Endodermal cell (in vitro differentiated cells): Measurements from ENCODE around the gene ARL16. TPM values are rescaled to one million over a fixed set of nuclear protein-coding genes. Genes with fewer than 3 reads are reported as not detected.
A peak's percentile ranks its signal among the peaks of the same experiment; 100 is the strongest.

ENCODE experiments used
- DNase-seq: peaks from one replicate; pipeline ENCODE4 v3.0.0-alpha.2; 2017
- H3K27ac ChIP-seq: 2 replicates; pipeline ENCODE4 v1.5.1; 2013; ENCODE audit warnings: mild to moderate bottlenecking, low read depth, low read length, moderate library complexity
- H3K27me3 ChIP-seq: 2 replicates; pipeline ENCODE4 v1.6.1; 2013; ENCODE audit warnings: mild to moderate bottlenecking, low read length, moderate library complexity; ENCODE audit not compliant: insufficient read depth, control insufficient read depth, poor library complexity, severe bottlenecking
- H3K36me3 ChIP-seq: 2 replicates; pipeline ENCODE4 v1.7.0; 2013; ENCODE audit warnings: mild to moderate bottlenecking, low read length, moderate library complexity; ENCODE audit not compliant: control insufficient read depth, insufficient read depth
- H3K4me1 ChIP-seq: one replicate; pipeline ENCODE4 v1.7.0; 2013; ENCODE audit warnings: low read length; ENCODE audit not compliant: control insufficient read depth, insufficient read depth
- H3K4me3 ChIP-seq: 2 replicates; pipeline ENCODE4 v1.5.1; 2013; ENCODE audit warnings: mild to moderate bottlenecking, low read length, moderate library complexity
- H3K9ac ChIP-seq: 2 replicates; pipeline ENCODE4 v1.6.1; 2013; ENCODE audit warnings: mild to moderate bottlenecking, low read length, moderate library complexity; ENCODE audit not compliant: poor library complexity, severe bottlenecking; ENCODE audit errors: extremely low read depth
- H3K9me3 ChIP-seq: 2 replicates; pipeline ENCODE4 v1.6.1; 2013; ENCODE audit warnings: mild to moderate bottlenecking, low read length, moderate library complexity; ENCODE audit not compliant: control insufficient read depth
- H3K27ac Mint-ChIP-seq: 2 replicates; pipeline ENCODE4 v1.8.0; 2020; ENCODE audit warnings: mixed read lengths
- H3K27me3 Mint-ChIP-seq: 2 replicates; pipeline ENCODE4 v1.8.0; 2021; ENCODE audit warnings: mild to moderate bottlenecking, mixed read lengths; ENCODE audit not compliant: insufficient read depth
- H3K36me3 Mint-ChIP-seq: 2 replicates; pipeline ENCODE4 v1.8.0; 2020; ENCODE audit warnings: low read depth, mixed read lengths
- H3K4me1 Mint-ChIP-seq: 2 replicates; pipeline ENCODE4 v1.8.0; 2020; ENCODE audit warnings: mixed read lengths
- H3K4me3 Mint-ChIP-seq: 2 replicates; pipeline ENCODE4 v1.8.0; 2020; ENCODE audit warnings: mild to moderate bottlenecking, moderate library complexity, mixed read lengths
- H3K9me3 Mint-ChIP-seq: 2 replicates; pipeline ENCODE4 v1.8.0; 2020; ENCODE audit warnings: mild to moderate bottlenecking, mixed read lengths
- CTCF ChIP-seq: fragments of 200-600 bp; sonication (generic); conservative IDR thresholded peaks from 2 replicates; pipeline ENCODE4 v1.5.0; 2021; ENCODE audit warnings: antibody characterized with exemption, mild to moderate bottlenecking
- WGBS, 2 experiments: methylation state at CpG; one replicate each; pipeline versions ENCODE4 v1.1.5 to v1.1.7; 2013; ENCODE audit warnings: missing lambda C conversion rate in 2 of 2, mixed read lengths in 1 of 2; ENCODE audit not compliant: insufficient coverage in 1 of 2, insufficient read length in 1 of 2; 5-methylcytosine and 5-hydroxymethylcytosine counted together
- total RNA-seq, 2 donors: library from RNA; stranded (reverse); fragmentation: NEBNext Ultra II Directional in 1 of 2; extraction: Animal tissue kit (Norgen Biotek cat#: 25700) in 1 of 2; gene quantifications; 2 replicates in 1 of 2; 3 replicates in 1 of 2; pipeline ENCODE4 v1.2.1, GENCODE V29; 2021

Gene ARL16
- total RNA-seq, 2 donors from 2014 or later = 41.2 to 47.8 TPM

- WGBS, 2 experiments = 98 to 100% methylated on average over 1 to 4 of the region's 4 CpGs
These were observed 44.9 kb downstream of the ARL16 start for GRCh38 chr17:81638683-81639082.

GRCh38 chr17:81636505-81637288 lies 46.9 kb downstream of the ARL16 start, which contains the start of the genes NPLOC4 and TSPAN10:
Gene NPLOC4 (minus strand): TSS chr17:81637112. CDS start chr17:81636930, 182 bp downstream.
Gene TSPAN10 (plus strand): TSS chr17:81637196. CDS start chr17:81642413, 5,217 bp downstream.
- Histone ChIP-seq H3K4me3 (peak within 1 kb of the TSS; percentile 99), H3K27me3 (no peaks in the 10 kb centered on the region), H3K4me1 (no peaks in the 10 kb centered on the region), H3K27ac (peak within 1 kb of the TSS; percentile 83), H3K36me3 (peaks cover 16% of the 10 kb centered on the region), H3K9me3 (no peaks in the 10 kb centered on the region), H3K9ac (peak within 1 kb of the TSS; percentile 92)
- Mint-ChIP-seq H3K36me3 (peaks cover 17% of the 10 kb centered on the region), H3K9me3 (no peaks in the 10 kb centered on the region), H3K4me3 (peak within 1 kb of the TSS; percentile 88), H3K27me3 (no peaks in the 10 kb centered on the region), H3K27ac (peak within 1 kb of the TSS; percentile 99), H3K4me1 (peaks cover 5% of the 10 kb centered on the region)
- TF ChIP-seq CTCF = no peak
- peak; percentile 98 for DNase-seq
- 0% methylated on average over 38 to 77 of the region's 77 CpGs for WGBS, 2 experiments

More at GRCh38 chr17:81638683-81639082, 44.9 kb downstream of the ARL16 start:
- DNase-seq = no peak
- Mint-ChIP-seq H3K27ac (no peak overlapping the region), H3K4me1 (peaks cover 5% of the 10 kb centered on the region), H3K9me3 (no peaks in the 10 kb centered on the region), H3K27me3 (no peaks in the 10 kb centered on the region), H3K4me3 (no peak overlapping the region), H3K36me3 (peaks cover 7% of the 10 kb centered on the region)
- no peaks in the 10 kb centered on the region for H3K27me3 ChIP-seq
- H3K9me3 ChIP-seq = no peaks in the 10 kb centered on the region
- H3K36me3 ChIP-seq = peaks cover 6% of the 10 kb centered on the region
- no peak overlapping the region for H3K27ac ChIP-seq
- TF ChIP-seq CTCF = no peak
- no peak overlapping the region for H3K9ac ChIP-seq
- H3K4me1 ChIP-seq = no peaks in the 10 kb centered on the region
- no peak overlapping the region for H3K4me3 ChIP-seq

- Mint-ChIP-seq H3K4me3 (peak overlapping the region; percentile 88), H3K36me3 (peaks cover 21% of the 10 kb centered on the region), H3K4me1 (peaks cover 5% of the 10 kb centered on the region), H3K9me3 (no peaks in the 10 kb centered on the region), H3K27ac (peak overlapping the region; percentile 99), H3K27me3 (no peaks in the 10 kb centered on the region)
- Histone ChIP-seq H3K9me3 (no peaks in the 10 kb centered on the region), H3K9ac (peak overlapping the region; percentile 92), H3K36me3 (peaks cover 16% of the 10 kb centered on the region), H3K4me3 (peak overlapping the region; percentile 99), H3K27me3 (no peaks in the 10 kb centered on the region), H3K4me1 (no peaks in the 10 kb centered on the region), H3K27ac (peak overlapping the region; percentile 83)
- WGBS, 2 experiments = 36 to 37% methylated on average over 15 to 17 of the region's 18 CpGs
- no peak for TF ChIP-seq CTCF
- no peak for DNase-seq
These were observed 47.6 kb downstream of the ARL16 start for GRCh38 chr17:81635973-81636504.
